Panc1 (cell line): ENCODE results near the gene ATXN2. TPM values are rescaled to one million over a fixed set of nuclear protein-coding genes. Genes with fewer than 3 reads are reported as not detected.

Experiments
- ATAC-seq: fragments of 200-7000 bp; cut with Tn5 transposase; 2 replicates; pipeline ENCODE4 v1.9.1; 2020; ENCODE audit warnings: mild to moderate bottlenecking, moderate library complexity
- BruUV-seq: library from RNA; stranded (reverse); fragments of 400-500 nt; replicated peaks from 2 replicates; lab custom pipeline; 2021; lab: Mats Ljungman, UMichigan
- CTCF ChIA-PET: fragments of 300-600 bp; sonication (Branson Sonifier 250); formaldehyde crosslinking; loops from one replicate; lab custom pipeline; 2022; ENCODE audit warnings: antibody characterized with exemption; lab: Charles Lee
- POLR2A ChIA-PET: fragments of 300-600 bp; sonication (Branson Sonifier 250); formaldehyde crosslinking; loops from one replicate; lab custom pipeline; 2022; ENCODE audit warnings: antibody characterized with exemption; lab: Charles Lee
- DNase-seq: peaks from one replicate; pipeline ENCODE4 v3.0.0-alpha.2; 2010; ENCODE audit warnings: low read depth, low spot score
- H3K27ac ChIP-seq: 2 replicates; pipeline ENCODE4 v1.5.1; 2011; ENCODE audit warnings: mild to moderate bottlenecking, low read length, inconsistent platforms
- H3K27me3 ChIP-seq: fragments of 200-500 bp; sonication (Bioruptor generic); 2 replicates; pipeline ENCODE4 v1.6.0; 2014; ENCODE audit warnings: low read length, inconsistent platforms; ENCODE audit not compliant: control insufficient read depth, insufficient read depth
- H3K36me3 ChIP-seq: fragments of 200-500 bp; sonication (Bioruptor generic); 2 replicates; pipeline ENCODE4 v1.5.1; 2014; ENCODE audit warnings: inconsistent platforms, mild to moderate bottlenecking, low read length, moderate library complexity; ENCODE audit not compliant: control insufficient read depth, insufficient read depth
- H3K4me1 ChIP-seq: 2 replicates; pipeline ENCODE4 v1.5.1; 2011; ENCODE audit warnings: inconsistent platforms, mild to moderate bottlenecking, low read length, moderate library complexity; ENCODE audit not compliant: control insufficient read depth, insufficient read depth
- H3K4me3 ChIP-seq, 2 experiments: 2 replicates each; pipeline ENCODE4 v1.5.1; 2011 to 2012; ENCODE audit warnings: low read depth in 2 of 2, low read length in 2 of 2, mild to moderate bottlenecking in 2 of 2, inconsistent platforms in 1 of 2, moderate library complexity in 1 of 2
- H3K9me3 ChIP-seq: fragments of 200-500 bp; sonication (Bioruptor generic); 2 replicates; pipeline ENCODE4 v1.5.1; 2014; ENCODE audit warnings: low read depth, mild to moderate bottlenecking, inconsistent platforms, low read length, moderate library complexity; ENCODE audit not compliant: control insufficient read depth, insufficient read depth
- POLR2AphosphoS5 ChIP-seq: IDR thresholded peaks from 2 replicates; pipeline ENCODE4 v1.6.1; 2012; ENCODE audit warnings: mild to moderate bottlenecking, low read depth, low read length, moderate library complexity
- REST ChIP-seq, 2 experiments: IDR thresholded peaks; 2 replicates each; pipeline ENCODE4 v1.6.1; 2011 to 2012; ENCODE audit warnings: low read depth in 2 of 2, control low read depth in 1 of 2, low read length in 1 of 2, mild to moderate bottlenecking in 1 of 2, moderate library complexity in 1 of 2; ENCODE audit not compliant: insufficient read depth in 1 of 2
- SIN3A ChIP-seq: IDR thresholded peaks from 2 replicates; pipeline ENCODE4 v1.6.1; 2012; ENCODE audit warnings: low read depth, mild to moderate bottlenecking, low read length, moderate library complexity, borderline replicate concordance; ENCODE audit not compliant: insufficient read depth
- TCF7L2 ChIP-seq: IDR thresholded peaks from 2 replicates; pipeline ENCODE4 v1.6.1; 2011; ENCODE audit warnings: mild to moderate bottlenecking, low read depth, low read length, inconsistent platforms
- in situ Hi-C: cut with HindIII; loops from 2 replicates; pipeline ENCODE4 v1.10.0; 2016; ENCODE audit warnings: low sequenced_read_pairs, low pct_unique_long_range_greater_than_20kb
- intact Hi-C: fragments of 100-400 bp; cut with micrococcal nuclease; formaldehyde crosslinking; loops from one replicate; pipeline ENCODE4 v1.10.0; 2022; ENCODE audit not compliant: unreplicated experiment
- total RNA-seq: library from RNA; stranded (reverse); gene quantifications from one replicate; pipeline ENCODE4 v1.2.1, GENCODE V29; 2021; ENCODE audit not compliant: unreplicated experiment
- TF ChIP-seq, protein P1 (sequence below): fragments of 450-650 bp; IDR thresholded peaks from 2 replicates; pipeline ENCODE4 v1.5.1; 2017; ENCODE audit warnings: mild to moderate bottlenecking

ATXN2 gene
- total RNA-seq, 1 experiment from 2014 or later = 77.6 TPM

GRCh38 chr12:111444925-111445725, 154.0 kb downstream of the ATXN2 start:
- Histone ChIP-seq H3K9me3 (no peaks in the 10 kb centered on the region), H3K36me3 (no peaks in the 10 kb centered on the region), H3K27ac (peak overlapping the region; percentile 73), H3K4me3 (no peak overlapping the region), H3K27me3 (no peaks in the 10 kb centered on the region), H3K4me1 (peaks cover 64% of the 10 kb centered on the region)
- in situ Hi-C loops = no loop called here
- no TSS peak for BruUV-seq
- ChIA-PET POLR2A (interaction anchor here (1.1 kb wide), 1 partner anchor 46 kb away, joined by 3 read pairs; no protein-coding TSS in a partner anchor), CTCF (interaction anchor here (2.1 kb wide), 1 partner anchor 48 kb away, joined by 5 read pairs; no protein-coding TSS in a partner anchor)
- ATAC-seq = peak; percentile 33
- intact Hi-C loops = no loop called here
- TF ChIP-seq REST (IDR thresholded peaks at IDR 0.05; ENCODE audit: insufficient read depth in 1 of 2, low read depth in 2 of 2, low read length in 1 of 2) (no peak), TCF7L2 (no peak), POLR2AphosphoS5 (no peak), SIN3A (no peak)
- TF ChIP-seq, protein P1, sequence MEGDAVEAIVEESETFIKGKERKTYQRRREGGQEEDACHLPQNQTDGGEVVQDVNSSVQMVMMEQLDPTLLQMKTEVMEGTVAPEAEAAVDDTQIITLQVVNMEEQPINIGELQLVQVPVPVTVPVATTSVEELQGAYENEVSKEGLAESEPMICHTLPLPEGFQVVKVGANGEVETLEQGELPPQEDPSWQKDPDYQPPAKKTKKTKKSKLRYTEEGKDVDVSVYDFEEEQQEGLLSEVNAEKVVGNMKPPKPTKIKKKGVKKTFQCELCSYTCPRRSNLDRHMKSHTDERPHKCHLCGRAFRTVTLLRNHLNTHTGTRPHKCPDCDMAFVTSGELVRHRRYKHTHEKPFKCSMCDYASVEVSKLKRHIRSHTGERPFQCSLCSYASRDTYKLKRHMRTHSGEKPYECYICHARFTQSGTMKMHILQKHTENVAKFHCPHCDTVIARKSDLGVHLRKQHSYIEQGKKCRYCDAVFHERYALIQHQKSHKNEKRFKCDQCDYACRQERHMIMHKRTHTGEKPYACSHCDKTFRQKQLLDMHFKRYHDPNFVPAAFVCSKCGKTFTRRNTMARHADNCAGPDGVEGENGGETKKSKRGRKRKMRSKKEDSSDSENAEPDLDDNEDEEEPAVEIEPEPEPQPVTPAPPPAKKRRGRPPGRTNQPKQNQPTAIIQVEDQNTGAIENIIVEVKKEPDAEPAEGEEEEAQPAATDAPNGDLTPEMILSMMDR = no peak
- no peak for DNase-seq

- POLR2A ChIA-PET = no interaction called here
- H3K9me3 ChIP-seq = no peaks in the 10 kb centered on the region
- DNase-seq (no peak), ATAC-seq (no peak)
- peak overlapping the region; percentile 73; the same call in 1 of the 2 replicates for H3K27ac ChIP-seq
- BruUV-seq = no TSS peak
- intact Hi-C loops = no loop called here
- H3K36me3 ChIP-seq = no peaks in the 10 kb centered on the region
- no peak overlapping the region for H3K4me3 ChIP-seq
- in situ Hi-C loops = no loop called here
- CTCF ChIA-PET = interaction anchor here (2.1 kb wide), 1 partner anchor 47 kb away, joined by 5 read pairs; no protein-coding TSS in a partner anchor
- no peaks in the 10 kb centered on the region for H3K27me3 ChIP-seq
- TF ChIP-seq TCF7L2 = peak; percentile 53; the same call in 1 of the 2 replicates
- TF ChIP-seq, protein P1 = no peak
- H3K4me1 ChIP-seq = peaks cover 64% of the 10 kb centered on the region
These were observed 154.7 kb downstream of the ATXN2 start for GRCh38 chr12:111444314-111444924.
